Islet precursor cell (in vitro differentiated cells): ENCODE measurements around the gene WDR26.
A peak's percentile ranks its signal among the peaks of the same experiment; 100 is the strongest.

Source experiments
- DNase-seq: peaks from one replicate; pipeline ENCODE4 v3.0.0-alpha.2; 2018

Gene WDR26

GRCh38 chr1:224343679-224344078, 90.9 kb downstream of the WDR26 start:
- no peak for DNase-seq

GRCh38 chr1:224340453-224341384, 93.9 kb downstream of the WDR26 start:
- peak; percentile 75 for DNase-seq

GRCh38 chr1:224339442-224340033, 95.1 kb downstream of the WDR26 start:
- DNase-seq, result no peak

- DNase-seq, result no peak
Measured at GRCh38 chr1:224338150-224338838, 96.3 kb downstream of the WDR26 start.
